DOHH2 (cell line): Measurements from ENCODE around the gene DPEP3.
"Not testable (repeated sequence)": the region's sequence is repeated elsewhere in the genome, so short reads cannot be mapped to it uniquely, and the experiment has no call there.

Source experiments
- EZH2phosphoT487 ChIP-seq: fragments of 200-600 bp; sonication (generic); IDR thresholded peaks from 2 replicates; pipeline ENCODE4 v1.6.1; 2017; ENCODE audit warnings: borderline replicate concordance, mild to moderate bottlenecking, antibody characterized with exemption, low read length, moderate library complexity, mixed read lengths
- TF ChIP-seq, protein P1 (sequence below): fragments of 200-600 bp; sonication (generic); IDR thresholded peaks from one replicate; pipeline ENCODE4 v1.5.1; 2014; ENCODE audit warnings: antibody characterized with exemption, mild to moderate bottlenecking, low read depth, low read length; ENCODE audit not compliant: poor library complexity, severe bottlenecking

DNA sequence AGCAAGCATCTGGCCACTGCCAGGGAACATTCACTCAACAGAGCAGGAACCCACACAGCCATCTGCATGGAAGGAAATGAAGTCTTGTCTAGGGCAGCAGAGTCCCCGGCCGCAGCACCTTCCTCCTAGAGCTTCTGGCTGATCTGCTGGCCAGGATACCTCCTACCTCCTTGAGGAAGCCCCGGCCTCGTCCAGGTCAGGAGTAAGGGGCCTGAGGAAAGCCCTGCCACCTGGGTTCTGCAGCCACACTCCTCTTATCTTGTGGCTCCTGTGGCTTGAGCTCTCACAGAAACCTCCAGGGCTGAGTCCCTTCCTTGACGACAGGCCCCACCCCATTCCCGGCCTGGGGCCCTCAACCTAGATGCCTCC, 13.7 kb upstream of the DPEP3 start:
- TF ChIP-seq, protein P1, sequence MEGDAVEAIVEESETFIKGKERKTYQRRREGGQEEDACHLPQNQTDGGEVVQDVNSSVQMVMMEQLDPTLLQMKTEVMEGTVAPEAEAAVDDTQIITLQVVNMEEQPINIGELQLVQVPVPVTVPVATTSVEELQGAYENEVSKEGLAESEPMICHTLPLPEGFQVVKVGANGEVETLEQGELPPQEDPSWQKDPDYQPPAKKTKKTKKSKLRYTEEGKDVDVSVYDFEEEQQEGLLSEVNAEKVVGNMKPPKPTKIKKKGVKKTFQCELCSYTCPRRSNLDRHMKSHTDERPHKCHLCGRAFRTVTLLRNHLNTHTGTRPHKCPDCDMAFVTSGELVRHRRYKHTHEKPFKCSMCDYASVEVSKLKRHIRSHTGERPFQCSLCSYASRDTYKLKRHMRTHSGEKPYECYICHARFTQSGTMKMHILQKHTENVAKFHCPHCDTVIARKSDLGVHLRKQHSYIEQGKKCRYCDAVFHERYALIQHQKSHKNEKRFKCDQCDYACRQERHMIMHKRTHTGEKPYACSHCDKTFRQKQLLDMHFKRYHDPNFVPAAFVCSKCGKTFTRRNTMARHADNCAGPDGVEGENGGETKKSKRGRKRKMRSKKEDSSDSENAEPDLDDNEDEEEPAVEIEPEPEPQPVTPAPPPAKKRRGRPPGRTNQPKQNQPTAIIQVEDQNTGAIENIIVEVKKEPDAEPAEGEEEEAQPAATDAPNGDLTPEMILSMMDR, result not testable (repeated sequence)
- not testable (repeated sequence) for TF ChIP-seq EZH2phosphoT487
